Measurements from ENCODE around the gene PAPOLG. TPM values are rescaled to one million over a fixed set of nuclear protein-coding genes. Genes with fewer than 3 reads are reported as not detected.
A peak's percentile ranks its signal among the peaks of the same experiment; 100 is the strongest.

The PAPOLG gene
- polyA plus RNA-seq (ENCODE audit: insufficient read length) = 26.9 TPM
- long read RNA-seq, donor 1 = 0 reads
- long read RNA-seq, donor 2, full-length matches to known transcripts = 1 of 1 reads
- long read RNA-seq, donor 2, partial matches to known transcripts = 0 of 1 reads
- long read RNA-seq, donor 2, other reads (novel, unspliced or antisense) = 0 of 1 reads
- long read RNA-seq, donor 3 = 0 reads
- long read RNA-seq, donor 4 = 0 reads
- long read RNA-seq, donor 5, full-length matches to known transcripts = 1 of 1 reads
- long read RNA-seq, donor 5, partial matches to known transcripts = 0 of 1 reads
- long read RNA-seq, donor 5, other reads (novel, unspliced or antisense) = 0 of 1 reads
- long read RNA-seq, donor 6, partial matches to known transcripts = 0 of 1 reads
- long read RNA-seq, donor 6, other reads (novel, unspliced or antisense) = 0 of 1 reads
- long read RNA-seq, donor 7, full-length matches to known transcripts = 2 of 2 reads
- long read RNA-seq, donor 7, partial matches to known transcripts = 0 of 2 reads
- long read RNA-seq, donor 7, other reads (novel, unspliced or antisense) = 0 of 2 reads
- long read RNA-seq, donor 8, full-length matches to known transcripts = 1 of 1 reads
- long read RNA-seq, donor 8, partial matches to known transcripts = 0 of 1 reads
- long read RNA-seq, donor 8, other reads (novel, unspliced or antisense) = 0 of 1 reads

DNA sequence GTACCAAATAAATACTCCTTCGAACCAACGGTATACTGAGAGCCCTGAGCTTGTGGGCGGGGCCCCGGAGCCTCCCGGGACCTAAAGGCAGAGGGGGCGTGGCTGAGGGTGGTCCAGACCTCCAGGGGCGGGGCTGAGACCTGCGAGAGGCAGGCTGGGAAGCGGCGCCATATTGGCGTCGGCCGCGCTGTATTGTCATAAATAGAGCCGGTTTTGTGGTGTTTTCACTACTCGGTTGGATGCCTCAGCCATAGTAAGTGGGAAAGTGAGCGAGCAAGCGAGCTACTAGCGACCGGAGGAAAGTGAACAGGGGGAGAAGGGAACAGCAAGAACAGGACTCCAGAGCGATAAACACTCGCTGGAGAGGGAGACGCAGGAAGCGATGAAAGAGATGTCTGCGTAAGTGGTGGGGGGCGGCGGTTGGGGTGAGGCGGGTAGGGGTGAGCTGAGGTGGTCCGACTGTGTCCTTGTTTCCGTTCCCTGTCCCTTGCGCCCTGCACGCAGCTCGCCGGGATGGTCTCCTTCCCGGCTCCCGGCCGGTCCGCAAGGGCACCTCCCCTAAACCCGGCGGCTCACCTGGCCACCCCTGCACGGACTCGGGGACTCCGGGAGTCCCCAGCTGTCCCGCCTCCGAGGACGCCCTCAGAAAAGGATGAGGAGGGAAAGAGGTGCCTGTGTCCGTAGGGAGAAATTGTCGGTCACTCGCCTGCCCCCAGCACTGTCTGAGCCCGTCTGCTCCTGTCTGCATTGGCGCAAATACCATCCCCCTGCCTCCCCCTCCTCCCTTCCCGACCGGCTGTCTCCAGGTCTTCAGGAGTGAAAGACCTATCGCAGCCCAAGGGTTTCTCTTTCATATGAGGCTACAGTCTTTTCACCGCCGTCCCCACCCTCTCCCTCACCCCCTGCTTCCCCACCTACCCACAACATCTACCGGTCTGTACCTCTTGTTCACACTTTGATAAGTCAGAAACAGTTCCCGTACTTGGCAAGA lies at the start of gene PAPOLG:
PAPOLG (plus strand) TSS at position 172 of the 991 bp plus-strand sequence; CDS start at position 383, 211 bp downstream.
- peak; percentile 94 for DNase-seq

DNA sequence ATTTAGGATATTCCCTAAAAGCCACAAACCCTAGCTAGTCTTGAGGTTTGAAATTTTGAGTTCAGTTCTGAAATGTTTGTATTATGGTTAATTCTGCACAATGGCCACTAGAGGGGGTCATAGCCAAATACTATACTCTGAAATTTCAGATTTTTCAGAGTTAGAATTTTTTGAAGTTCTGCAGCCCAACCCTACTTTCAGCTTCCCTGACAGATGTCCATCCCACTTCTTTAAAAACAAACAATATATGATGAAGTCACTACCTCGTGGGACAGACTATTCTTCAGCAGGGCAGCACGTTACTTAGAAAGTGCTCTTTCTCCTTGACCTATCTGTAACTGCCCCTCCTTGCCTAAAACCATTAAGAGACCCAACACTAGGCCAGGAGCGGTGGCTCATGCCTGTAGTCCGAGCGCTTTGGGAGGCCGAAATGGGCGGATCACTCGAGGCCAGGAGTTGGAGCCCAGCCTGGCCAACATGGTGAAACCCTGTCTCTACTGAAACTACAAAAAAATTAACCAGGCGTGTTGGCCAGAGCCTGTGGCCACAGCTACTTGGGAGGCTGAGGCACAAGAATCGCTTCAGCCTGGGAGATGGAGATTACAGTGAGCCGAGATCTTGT lies 48.2 kb upstream of the PAPOLG start:
- peak; percentile 26 for DNase-seq

DNA sequence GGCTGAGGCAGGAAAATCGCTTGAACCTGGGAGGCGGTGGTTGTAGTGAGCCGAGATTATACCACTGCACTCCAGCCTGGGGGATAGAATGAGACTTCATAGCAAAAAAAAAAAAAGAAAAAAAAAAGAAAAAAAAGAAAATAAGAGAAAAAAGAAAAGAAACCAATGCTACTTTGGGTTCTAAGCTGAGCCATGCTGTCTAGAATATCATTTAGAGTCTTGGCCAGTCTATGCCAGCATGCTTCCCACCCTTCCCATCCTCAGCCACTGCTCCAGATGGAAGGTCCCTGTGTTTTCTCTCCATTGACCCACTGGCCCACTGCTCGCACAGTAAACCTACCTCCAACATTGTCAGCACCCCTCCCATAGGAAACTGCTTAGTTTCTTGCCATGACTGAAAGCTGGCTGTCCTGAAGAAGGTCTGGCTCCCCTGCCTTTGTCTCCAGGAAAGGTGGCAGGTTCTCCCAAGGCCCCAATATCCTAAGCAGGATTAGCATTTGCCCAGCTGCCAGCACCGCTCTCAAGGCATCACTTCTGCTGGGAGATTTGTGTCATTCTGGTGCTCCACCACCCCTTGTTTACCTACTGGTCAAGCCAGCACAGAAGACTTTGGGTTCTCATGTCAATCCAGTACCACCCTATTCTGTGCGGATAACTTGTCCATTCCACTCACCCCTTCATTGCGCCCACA lies 47.3 kb upstream of the PAPOLG start:
- DNase-seq = no peak

DNA sequence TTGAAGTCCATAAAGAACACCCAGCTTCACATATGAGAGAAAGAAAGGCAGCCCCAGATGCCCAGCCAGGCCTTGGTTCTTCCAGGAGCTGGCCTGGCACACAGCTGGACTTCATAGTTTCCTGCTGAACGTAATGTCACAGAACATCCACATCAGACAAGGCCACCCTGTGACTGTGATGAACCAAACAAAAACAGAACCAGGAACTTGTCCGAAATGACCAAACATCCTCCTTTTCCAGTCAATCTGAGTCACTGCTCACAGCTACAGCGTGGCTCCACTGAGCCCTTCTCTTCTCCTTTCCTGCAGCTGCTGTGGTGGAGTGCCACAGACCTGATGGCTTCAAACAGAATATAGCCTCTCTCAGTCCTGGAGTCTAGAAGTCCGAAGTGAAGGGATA lies 45.4 kb upstream of the PAPOLG start:
- DNase-seq = no peak

DNA sequence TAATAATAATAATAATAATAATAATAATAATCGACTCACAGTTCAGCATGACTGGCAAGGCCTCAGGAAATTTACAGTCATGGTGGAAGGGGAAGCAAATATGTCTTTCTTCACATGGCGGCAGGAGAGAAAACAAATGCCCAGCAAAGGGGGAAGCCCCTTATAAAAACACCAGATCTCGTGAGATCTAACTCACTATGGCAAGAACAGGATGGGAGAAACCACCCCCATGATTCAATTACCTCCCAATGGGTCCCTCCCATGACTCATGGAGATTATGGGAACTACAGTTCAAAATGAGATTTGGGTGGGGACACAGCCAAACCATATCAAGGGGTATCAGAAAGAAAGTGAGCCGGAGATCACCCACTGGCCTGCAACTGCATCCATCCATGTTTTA lies 40.5 kb upstream of the PAPOLG start:
- DNase-seq = no peak

DNA sequence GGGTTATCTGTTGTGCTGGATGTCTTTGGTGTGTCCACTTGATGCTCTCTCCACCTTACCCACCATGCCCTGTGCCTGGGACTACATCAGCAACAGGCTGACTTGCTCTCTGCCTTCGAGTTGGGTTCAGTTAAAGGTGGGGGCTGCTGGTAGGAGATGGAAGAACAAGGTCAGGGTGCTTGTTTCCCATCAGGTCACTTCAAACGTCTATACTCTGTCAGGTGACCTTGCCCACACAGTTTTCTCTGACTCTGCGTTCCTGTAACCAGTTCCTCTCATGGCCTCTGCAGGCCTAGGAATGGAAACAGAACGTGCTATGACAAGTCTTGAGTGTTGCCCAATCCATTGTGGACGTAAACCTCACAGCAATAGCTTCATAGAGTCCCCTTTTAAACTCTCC lies 38.4 kb upstream of the PAPOLG start:
- no peak for DNase-seq

DNA sequence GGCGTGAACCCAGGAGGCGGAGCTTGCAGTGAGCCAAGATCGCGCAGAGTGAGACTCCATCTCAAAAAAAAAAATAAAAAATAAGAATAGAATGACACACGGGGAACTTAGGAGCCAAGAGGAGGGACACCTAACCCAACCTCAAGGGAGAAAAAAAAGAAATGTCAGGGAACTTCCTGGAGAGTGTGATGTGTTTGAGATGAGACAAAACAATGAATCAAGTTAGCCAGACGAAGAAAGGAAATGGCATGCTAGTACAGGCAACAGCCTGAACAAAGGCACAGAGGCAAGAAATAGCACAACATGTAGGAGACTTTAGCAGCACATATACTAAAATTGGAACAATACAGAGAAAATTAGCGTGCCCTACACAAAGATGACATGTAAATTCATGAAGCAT lies 36.7 kb upstream of the PAPOLG start:
- no peak for DNase-seq

DNA sequence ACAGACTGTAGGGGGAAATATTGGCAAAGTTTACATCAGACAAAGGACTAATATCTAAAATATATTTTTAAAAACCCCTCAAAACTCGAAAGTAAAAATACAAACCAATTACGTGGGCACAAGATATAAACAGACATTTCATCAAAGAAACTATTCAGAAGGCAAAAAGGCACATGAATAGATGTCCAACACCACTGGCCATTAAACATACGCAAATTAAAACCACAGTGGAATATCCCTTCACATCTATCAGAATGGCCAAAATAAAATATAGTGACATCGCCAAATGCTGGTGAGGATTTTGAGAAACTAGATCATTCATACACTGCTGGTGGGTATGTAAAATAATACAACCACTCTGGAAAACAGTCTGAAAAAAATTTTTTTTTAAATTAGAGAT lies 30.6 kb upstream of the PAPOLG start:
- no peak for DNase-seq

- DNase-seq = no peak
Measured at GRCh38 chr2:60728855-60729254, 27.2 kb upstream of the PAPOLG start.

- DNase-seq = peak; percentile 7
Measured at GRCh38 chr2:60735496-60736250, 20.4 kb upstream of the PAPOLG start.

GRCh38 chr2:60738679-60739078 lies 17.4 kb upstream of the PAPOLG start:
- DNase-seq = no peak

DNA sequence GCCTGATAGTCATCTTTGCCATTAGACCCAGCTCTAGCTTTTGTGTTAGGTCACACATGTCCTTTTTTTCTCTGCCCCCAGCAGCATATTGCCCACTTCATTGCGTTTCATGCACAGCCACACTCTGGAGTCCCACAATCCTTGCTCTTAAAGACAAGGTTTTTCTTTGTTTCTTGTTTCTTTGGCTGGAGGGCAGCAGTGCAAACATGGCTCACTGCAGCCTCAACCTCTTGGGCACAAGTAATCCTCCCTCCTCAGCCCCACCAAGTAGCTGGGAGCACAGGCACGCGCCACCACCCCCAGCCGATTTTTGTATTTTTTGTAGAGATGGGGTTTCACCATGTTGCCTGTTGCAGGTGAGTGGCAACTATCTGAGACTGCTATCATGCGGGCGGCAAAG lies 16.9 kb upstream of the PAPOLG start:
- no peak for DNase-seq

DNA sequence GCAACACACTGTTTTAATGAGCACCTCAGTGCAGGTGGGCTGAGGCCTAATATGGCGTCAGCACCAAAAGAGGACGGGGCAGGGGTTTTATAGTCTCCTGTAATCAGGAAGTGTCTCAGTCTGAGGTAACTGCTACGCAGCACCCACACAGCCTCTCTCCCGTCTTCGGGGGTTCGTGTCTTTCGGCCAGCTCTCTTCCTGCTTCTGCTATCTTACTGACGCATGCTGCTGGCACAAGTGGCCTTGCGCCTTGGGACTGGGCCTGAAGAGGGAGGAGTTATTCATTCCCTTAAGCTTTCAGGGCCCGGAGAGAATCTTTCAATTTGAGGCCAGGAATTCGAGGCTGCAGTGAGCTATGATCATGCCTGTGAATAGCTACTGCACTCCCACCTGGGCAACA lies 14.5 kb upstream of the PAPOLG start:
- no peak for DNase-seq

GRCh38 chr2:60742419-60742818 lies 13.6 kb upstream of the PAPOLG start:
- DNase-seq = peak; percentile 11

DNA sequence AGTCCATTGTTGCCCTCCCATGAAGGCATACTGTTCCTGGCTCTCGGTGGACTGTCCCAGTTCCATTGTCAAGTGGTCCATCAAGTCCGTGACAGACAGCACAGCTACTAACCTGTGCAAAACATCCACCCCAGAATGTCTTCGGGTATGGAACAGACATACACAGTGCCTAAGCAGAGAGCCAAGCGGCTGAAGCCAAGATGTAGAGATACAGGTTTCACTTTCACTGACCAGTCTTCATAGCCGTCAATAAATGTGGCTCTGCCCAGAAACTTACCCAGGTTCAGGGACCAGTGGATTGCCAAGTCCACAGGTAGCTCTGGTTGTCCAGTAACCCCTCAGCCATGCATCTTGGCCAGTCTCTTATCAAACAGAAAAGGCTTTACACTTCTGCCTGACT lies 10.7 kb upstream of the PAPOLG start:
- DNase-seq = no peak

- no peak for DNase-seq
Measured at GRCh38 chr2:60745761-60746160, 10.3 kb upstream of the PAPOLG start.

GRCh38 chr2:60746318-60746717 lies 9.8 kb upstream of the PAPOLG start:
- DNase-seq = no peak

DNA sequence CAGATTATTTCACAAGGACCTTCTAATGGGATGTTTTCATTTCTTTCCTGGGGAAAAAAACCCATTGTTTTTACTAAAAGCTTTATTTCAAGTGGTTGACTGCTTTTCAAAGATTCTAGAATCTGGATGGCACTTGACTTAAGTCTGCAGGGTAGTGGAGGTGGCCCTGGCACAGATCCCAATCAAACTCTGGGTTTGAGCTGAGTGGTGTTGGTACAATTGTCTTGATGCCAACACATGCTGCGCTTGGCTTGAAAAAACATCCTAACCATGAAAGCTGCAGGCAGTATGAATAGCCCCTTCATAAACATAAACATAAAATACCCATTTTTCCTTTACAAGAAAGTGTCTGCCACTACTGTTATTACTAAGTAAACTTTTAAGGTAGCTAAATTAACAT lies 3.6 kb downstream of the PAPOLG start:
- no peak for DNase-seq

DNA sequence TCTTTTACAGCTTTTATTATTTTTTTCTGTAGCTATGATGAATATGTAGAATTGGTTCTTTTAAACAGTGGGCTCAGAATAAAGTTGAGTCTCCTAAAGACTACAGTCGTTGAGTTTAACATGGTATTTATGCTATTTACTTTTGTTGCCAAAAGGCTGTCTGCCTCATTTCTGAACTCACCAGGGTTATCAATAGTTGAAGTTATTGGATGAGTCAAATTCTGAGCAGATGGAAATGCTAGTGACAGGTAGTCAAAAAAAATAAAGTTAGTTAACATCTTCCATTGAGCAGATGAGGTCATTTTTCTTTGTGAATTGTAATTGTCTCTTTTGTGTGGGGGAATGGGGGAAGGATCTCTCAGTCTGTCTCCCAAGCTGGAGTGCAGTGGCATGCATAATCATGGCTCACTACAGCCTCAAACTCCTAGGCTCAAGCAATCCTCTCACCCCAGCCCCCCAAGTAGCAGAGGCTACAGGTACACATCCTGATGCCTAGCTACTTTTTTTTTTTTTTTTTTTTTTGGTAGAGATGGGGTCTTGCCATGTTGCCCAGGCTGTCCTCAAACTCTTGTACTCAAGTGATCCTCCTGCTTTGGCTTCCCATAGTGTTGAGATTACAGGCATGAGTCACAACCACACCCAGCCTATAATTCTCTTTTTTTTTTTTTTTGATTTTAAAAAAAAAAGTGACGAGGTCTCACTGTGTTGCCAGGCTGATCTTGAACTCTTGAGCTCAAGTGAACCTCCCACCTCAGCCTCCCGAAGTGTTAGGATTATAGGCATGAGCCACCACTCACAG lies 8.9 kb downstream of the PAPOLG start:
- no peak for DNase-seq

DNA sequence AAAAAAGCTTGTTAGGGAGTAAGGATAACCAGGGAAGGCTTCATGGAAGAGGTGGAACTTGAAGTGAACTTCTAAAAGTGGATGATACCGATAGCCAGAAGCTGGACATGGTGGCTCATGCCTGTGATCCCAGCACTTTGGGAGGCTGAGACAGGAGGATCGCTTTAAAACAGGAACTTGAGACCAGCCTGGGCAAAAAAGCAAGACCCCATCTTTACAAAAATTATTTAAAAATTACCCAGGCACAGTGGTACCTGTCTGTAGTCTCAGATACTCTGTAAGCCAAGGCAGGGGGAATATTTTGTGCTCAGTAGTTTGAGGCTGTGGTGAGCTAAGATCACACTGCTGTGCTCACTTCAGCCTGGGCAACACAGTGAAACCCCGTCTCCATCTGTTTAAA lies 10.2 kb downstream of the PAPOLG start:
- no peak for DNase-seq

All from left kidney (tissue), 8 donors.